Measurements from ENCODE around the gene APBA1. TPM values are rescaled to one million over a fixed set of nuclear protein-coding genes. Genes with fewer than 3 reads are reported as not detected.

APBA1 gene
- total RNA-seq, 1 experiment from 2014 or later = 0.34 TPM

DNA sequence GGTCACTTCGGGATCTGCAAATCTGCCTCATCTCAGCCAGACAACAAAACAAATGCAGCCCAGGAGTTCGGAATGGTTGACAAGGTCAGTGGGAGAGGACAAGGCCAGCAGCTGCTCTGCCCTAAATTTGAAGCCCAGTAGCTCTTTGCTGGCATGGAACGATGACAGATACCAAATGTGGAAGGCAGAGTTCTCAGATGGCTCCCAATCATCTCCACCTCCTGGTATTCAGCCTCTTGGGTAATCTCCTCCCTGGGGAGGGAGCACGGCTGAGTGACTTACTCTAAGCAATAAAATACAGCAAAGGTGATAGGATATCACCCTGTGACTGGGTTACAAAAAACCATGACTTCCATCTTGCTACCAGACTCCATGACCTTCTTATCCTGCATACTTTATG is 174.4 kb downstream of the APBA1 start:
- no peaks in the 10 kb centered on the region for H3K27me3 Mint-ChIP-seq (ENCODE audit: insufficient read depth, unreplicated experiment)
- no peak overlapping the region for H3K27ac Mint-ChIP-seq (ENCODE audit: unreplicated experiment)
- BruUV-seq (replicated peaks) = no TSS peak

DNA sequence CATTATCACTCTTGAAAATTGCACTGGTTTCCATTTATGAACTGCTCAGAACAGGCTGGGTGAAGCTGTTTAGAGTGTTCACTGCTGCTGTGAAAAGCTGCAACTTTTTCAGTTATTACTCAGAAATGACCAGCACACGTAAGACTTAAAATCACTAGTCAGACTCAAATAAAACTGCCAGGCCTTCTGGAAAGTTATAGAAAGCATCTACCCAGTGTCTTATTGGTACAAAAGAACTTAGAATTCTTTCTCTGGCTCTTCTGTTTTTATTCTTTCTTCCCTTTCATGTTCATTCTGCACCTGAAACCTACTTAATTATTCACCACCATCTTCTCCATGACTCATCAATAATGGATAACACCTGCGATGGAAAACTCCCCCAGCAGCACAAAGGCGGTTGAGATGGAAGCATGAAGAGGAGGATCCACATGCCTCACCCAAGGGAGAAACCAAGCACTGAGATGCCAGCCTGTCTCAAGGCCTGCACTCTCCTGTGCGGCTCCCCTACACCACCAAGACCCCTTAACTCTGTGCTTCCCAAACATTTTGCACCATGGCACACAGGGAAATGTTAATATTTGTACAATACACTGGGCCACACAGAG is 175.2 kb downstream of the APBA1 start:
- BruUV-seq (replicated peaks) = no TSS peak
- intact Hi-C loops (cut with micrococcal nuclease; ENCODE audit: unreplicated experiment) = no loop called here
- Mint-ChIP-seq H3K27me3 (ENCODE audit: insufficient read depth, unreplicated experiment) (no peaks in the 10 kb centered on the region), H3K27ac (ENCODE audit: unreplicated experiment) (no peak overlapping the region), H3K36me3 (ENCODE audit: insufficient read depth, unreplicated experiment) (no peaks in the 10 kb centered on the region), H3K9me3 (ENCODE audit: unreplicated experiment) (no peaks in the 10 kb centered on the region), H3K4me3 (ENCODE audit: unreplicated experiment) (no peak overlapping the region), H3K4me1 (ENCODE audit: low read depth, unreplicated experiment) (no peaks in the 10 kb centered on the region)
- ChIA-PET POLR2A (no interaction called here), CTCF (no interaction called here)
- Histone ChIP-seq H3K4me3 (ENCODE audit: low read depth, low read length) (no peak overlapping the region), H3K9me3 (no peaks in the 10 kb centered on the region), H3K4me1 (no peaks in the 10 kb centered on the region), H3K36me3 (ENCODE audit: control insufficient read depth, insufficient read depth, low read length) (no peaks in the 10 kb centered on the region), H3K27me3 (replicated peaks; ENCODE audit: control insufficient read depth, insufficient read depth, low read length) (no peaks in the 10 kb centered on the region)
- TF ChIP-seq, protein P1, sequence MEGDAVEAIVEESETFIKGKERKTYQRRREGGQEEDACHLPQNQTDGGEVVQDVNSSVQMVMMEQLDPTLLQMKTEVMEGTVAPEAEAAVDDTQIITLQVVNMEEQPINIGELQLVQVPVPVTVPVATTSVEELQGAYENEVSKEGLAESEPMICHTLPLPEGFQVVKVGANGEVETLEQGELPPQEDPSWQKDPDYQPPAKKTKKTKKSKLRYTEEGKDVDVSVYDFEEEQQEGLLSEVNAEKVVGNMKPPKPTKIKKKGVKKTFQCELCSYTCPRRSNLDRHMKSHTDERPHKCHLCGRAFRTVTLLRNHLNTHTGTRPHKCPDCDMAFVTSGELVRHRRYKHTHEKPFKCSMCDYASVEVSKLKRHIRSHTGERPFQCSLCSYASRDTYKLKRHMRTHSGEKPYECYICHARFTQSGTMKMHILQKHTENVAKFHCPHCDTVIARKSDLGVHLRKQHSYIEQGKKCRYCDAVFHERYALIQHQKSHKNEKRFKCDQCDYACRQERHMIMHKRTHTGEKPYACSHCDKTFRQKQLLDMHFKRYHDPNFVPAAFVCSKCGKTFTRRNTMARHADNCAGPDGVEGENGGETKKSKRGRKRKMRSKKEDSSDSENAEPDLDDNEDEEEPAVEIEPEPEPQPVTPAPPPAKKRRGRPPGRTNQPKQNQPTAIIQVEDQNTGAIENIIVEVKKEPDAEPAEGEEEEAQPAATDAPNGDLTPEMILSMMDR (IDR thresholded peaks at IDR 0.05; ENCODE audit: insufficient read depth in 1 of 2, low read depth in 1 of 2, low read length in 1 of 2, severe bottlenecking in 1 of 2, unreplicated experiment in 1 of 2) = no peak
- DNase-seq = no peak

More for the DNA sequence above, 174.4 kb downstream of the APBA1 start:
- Histone ChIP-seq H3K9me3 (no peaks in the 10 kb centered on the region), H3K4me3 (ENCODE audit: low read depth, low read length) (no peak overlapping the region), H3K36me3 (ENCODE audit: control insufficient read depth, insufficient read depth, low read length) (no peaks in the 10 kb centered on the region), H3K27me3 (replicated peaks; ENCODE audit: control insufficient read depth, insufficient read depth, low read length) (no peaks in the 10 kb centered on the region), H3K4me1 (no peaks in the 10 kb centered on the region)
- Mint-ChIP-seq H3K36me3 (ENCODE audit: insufficient read depth, unreplicated experiment) (no peaks in the 10 kb centered on the region), H3K4me3 (ENCODE audit: unreplicated experiment) (no peak overlapping the region), H3K4me1 (ENCODE audit: low read depth, unreplicated experiment) (no peaks in the 10 kb centered on the region), H3K9me3 (ENCODE audit: unreplicated experiment) (no peaks in the 10 kb centered on the region)
- POLR2A ChIA-PET = no interaction called here
- intact Hi-C loops (cut with micrococcal nuclease; ENCODE audit: unreplicated experiment) = no loop called here
- TF ChIP-seq, protein P1 (IDR thresholded peaks at IDR 0.05; ENCODE audit: insufficient read depth in 1 of 2, low read depth in 1 of 2, low read length in 1 of 2, severe bottlenecking in 1 of 2, unreplicated experiment in 1 of 2) = no peak
- no peak for DNase-seq
- CTCF ChIA-PET = no interaction called here

DNA sequence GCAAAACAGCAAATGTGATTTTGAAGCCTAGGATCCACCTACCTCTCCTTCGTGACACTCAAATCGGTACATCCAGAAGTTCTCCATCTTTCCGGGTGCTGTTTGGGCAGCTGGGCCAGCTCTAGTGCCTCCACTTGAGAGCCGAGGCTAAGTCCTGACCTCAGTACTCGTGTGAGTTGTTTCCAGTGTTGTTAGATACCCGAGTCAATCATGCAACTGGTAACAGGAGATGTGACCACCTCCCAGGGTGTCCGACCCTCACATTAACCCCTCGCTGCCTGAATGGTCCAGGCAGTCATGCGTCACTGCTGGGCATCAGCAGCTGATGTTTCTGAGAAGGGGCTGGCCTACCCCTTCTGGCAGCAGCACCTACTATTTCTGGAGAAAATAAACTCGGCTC is 176.9 kb downstream of the APBA1 start:
- Mint-ChIP-seq H3K27ac (ENCODE audit: unreplicated experiment) (no peak overlapping the region), H3K27me3 (ENCODE audit: insufficient read depth, unreplicated experiment) (no peaks in the 10 kb centered on the region), H3K4me3 (ENCODE audit: unreplicated experiment) (no peak overlapping the region), H3K4me1 (ENCODE audit: low read depth, unreplicated experiment) (no peaks in the 10 kb centered on the region), H3K9me3 (ENCODE audit: unreplicated experiment) (no peaks in the 10 kb centered on the region), H3K36me3 (ENCODE audit: insufficient read depth, unreplicated experiment) (no peaks in the 10 kb centered on the region)
- ChIA-PET POLR2A (no interaction called here), CTCF (no interaction called here)
- TF ChIP-seq, protein P1 (IDR thresholded peaks at IDR 0.05; ENCODE audit: insufficient read depth in 1 of 2, low read depth in 1 of 2, low read length in 1 of 2, severe bottlenecking in 1 of 2, unreplicated experiment in 1 of 2) = no peak
- no peaks in the 10 kb centered on the region for H3K36me3 ChIP-seq (ENCODE audit: control insufficient read depth, insufficient read depth, low read length)
- intact Hi-C loops (cut with micrococcal nuclease; ENCODE audit: unreplicated experiment) = no loop called here
- H3K27me3 ChIP-seq (replicated peaks; ENCODE audit: control insufficient read depth, insufficient read depth, low read length) = no peaks in the 10 kb centered on the region
- no peak for DNase-seq
- H3K4me3 ChIP-seq (ENCODE audit: low read depth, low read length) = no peak overlapping the region
- H3K4me1 ChIP-seq = no peaks in the 10 kb centered on the region
- H3K9me3 ChIP-seq = no peaks in the 10 kb centered on the region
- no TSS peak for BruUV-seq (replicated peaks)
